ENCODE data around the gene BCL2L12. TPM values are rescaled to one million over a fixed set of nuclear protein-coding genes. Genes with fewer than 3 reads are reported as not detected.
A peak's percentile ranks its signal among the peaks of the same experiment; 100 is the strongest.

Gene BCL2L12
- total and polyA plus RNA-seq, 2 of the 13 experiments (the other 11 are each of a cell fraction or from before 2014, with no cell fraction given): 26.8 to 40.8 TPM

DNA sequence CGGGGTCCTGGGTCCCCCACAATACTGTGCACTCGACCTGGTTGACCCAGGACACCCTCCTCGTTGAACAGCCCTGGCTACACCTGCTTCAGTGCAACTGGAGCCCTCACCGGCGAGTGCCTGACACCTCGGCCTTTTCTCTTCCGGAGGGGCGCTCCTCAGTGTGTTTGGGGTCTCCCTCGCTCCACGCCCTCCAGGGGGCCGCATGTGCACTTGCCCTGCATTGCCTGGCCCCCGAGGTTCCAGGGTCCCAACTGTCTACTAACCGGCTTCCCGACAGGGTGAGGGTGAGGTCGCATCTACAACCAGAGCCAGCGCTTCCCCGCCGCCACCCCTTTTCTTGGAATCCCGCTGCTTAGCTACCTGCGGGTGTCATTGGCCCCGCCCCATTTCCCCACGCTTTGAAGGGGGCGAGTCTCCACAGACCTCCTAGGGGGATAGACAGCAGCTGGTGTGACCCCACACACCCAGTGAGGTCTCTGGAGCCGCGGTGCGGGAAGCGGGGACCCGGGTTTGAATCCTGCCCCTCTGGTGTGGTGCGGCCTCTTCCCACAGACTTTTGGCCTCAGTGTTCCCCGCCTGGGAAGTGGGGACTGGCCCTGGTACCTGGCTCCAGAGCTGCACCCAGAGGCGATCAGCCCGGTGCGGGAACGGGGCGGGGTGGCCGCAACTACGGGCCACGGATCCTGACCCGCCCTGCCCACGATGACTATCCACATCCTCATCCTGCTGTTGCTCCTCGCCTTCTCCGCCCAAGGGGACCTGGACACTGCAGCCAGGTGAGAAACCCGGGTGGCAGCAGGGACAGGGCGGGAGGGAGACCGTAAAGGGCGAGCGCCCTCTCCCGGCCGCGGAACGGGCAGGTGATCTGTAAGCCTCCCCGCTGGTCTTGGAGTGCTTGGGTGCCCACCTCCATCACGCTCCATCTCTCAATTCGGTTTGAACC, 23.7 kb downstream of the BCL2L12 start, which contains the start of gene ADM5 (continued):
- TF ChIP-seq IKZF1 (IDR thresholded peaks at IDR 0.05) (no peak), KDM6A (CRISPR knock-in tag; IDR thresholded peaks at IDR 0.05; ENCODE audit: low read depth) (no peak), FIP1L1 (IDR thresholded peaks at IDR 0.05; ENCODE audit: borderline replicate concordance, insufficient read depth, low read depth, low read length) (no peak), ZBTB40 (IDR thresholded peaks at IDR 0.05) (no peak), ZBTB40 (CRISPR knock-in tag; IDR thresholded peaks at IDR 0.05) (no peak), ZNF724P (CRISPR knock-in tag; IDR thresholded peaks at IDR 0.05; ENCODE audit: borderline replicate concordance) (no peak), POLR2AphosphoS2 (IDR thresholded peaks at IDR 0.05; ENCODE audit: low read depth, low read length) (no peak; the same call in 1 of the 2 replicates), ZNF317 (CRISPR knock-in tag; IDR thresholded peaks at IDR 0.05) (no peak), AGO1 (IDR thresholded peaks at IDR 0.05; ENCODE audit: low read depth, low read length, poor library complexity, severe bottlenecking) (peak; percentile 76), POLR2G (IDR thresholded peaks at IDR 0.05; ENCODE audit: low read depth, low read length) (peak; percentile 60; the same call in 1 of the 2 replicates), ZFY (CRISPR knock-in tag; IDR thresholded peaks at IDR 0.05) (no peak), THAP9 (CRISPR knock-in tag; IDR thresholded peaks at IDR 0.05; ENCODE audit: borderline replicate concordance) (no peak)

Data from HepG2 (cell line).